GM23248 (cell line): ENCODE data around the gene KATNAL1. TPM values are rescaled to one million over a fixed set of nuclear protein-coding genes. Genes with fewer than 3 reads are reported as not detected.

Experiments
- DNase-seq: peaks from one replicate; pipeline ENCODE4 v3.0.0-alpha.2; 2015
- H2AFZ ChIP-seq: fragments of 200-600 bp; sonication (generic); 2 replicates; pipeline ENCODE4 v1.6.1; 2016; ENCODE audit warnings: antibody characterized with exemption
- H3F3A ChIP-seq: fragments of 200-600 bp; sonication (generic); 2 replicates; pipeline ENCODE4 v1.6.1; 2016; ENCODE audit warnings: mild to moderate bottlenecking, antibody characterized with exemption, mixed run types; ENCODE audit not compliant: insufficient read depth
- H3K27ac ChIP-seq: fragments of 200-600 bp; sonication (generic); 2 replicates; pipeline ENCODE4 v1.5.1; 2016; ENCODE audit warnings: mild to moderate bottlenecking
- H3K27me3 ChIP-seq: fragments of 200-600 bp; sonication (generic); replicated peaks from 2 replicates; pipeline ENCODE4 v1.6.1; 2016; ENCODE audit warnings: mild to moderate bottlenecking; ENCODE audit not compliant: insufficient read depth
- H3K36me3 ChIP-seq: fragments of 200-600 bp; sonication (generic); 2 replicates; pipeline ENCODE4 v1.6.1; 2016; ENCODE audit warnings: low read depth, mild to moderate bottlenecking
- H3K4me1 ChIP-seq: fragments of 200-600 bp; sonication (generic); 2 replicates; pipeline ENCODE4 v1.6.1; 2016; ENCODE audit warnings: mild to moderate bottlenecking; ENCODE audit not compliant: insufficient read depth
- H3K4me2 ChIP-seq: fragments of 200-600 bp; sonication (generic); one replicate; pipeline ENCODE4 v1.6.1; 2016; ENCODE audit warnings: mild to moderate bottlenecking; ENCODE audit not compliant: unreplicated experiment
- H3K4me3 ChIP-seq: fragments of 200-600 bp; sonication (generic); 2 replicates; pipeline ENCODE4 v1.5.1; 2016; ENCODE audit warnings: mild to moderate bottlenecking
- H3K79me2 ChIP-seq: fragments of 200-600 bp; sonication (generic); 2 replicates; pipeline ENCODE4 v1.6.1; 2016; ENCODE audit warnings: mild to moderate bottlenecking; ENCODE audit not compliant: insufficient read depth
- H3K9ac ChIP-seq: fragments of 200-600 bp; sonication (generic); 2 replicates; pipeline ENCODE4 v1.6.1; 2016; ENCODE audit warnings: mild to moderate bottlenecking
- H3K9me2 ChIP-seq: fragments of 200-600 bp; sonication (generic); 2 replicates; pipeline ENCODE4 v1.6.1; 2016; ENCODE audit warnings: mixed run types, mild to moderate bottlenecking, moderate library complexity; ENCODE audit not compliant: insufficient read depth
- H3K9me3 ChIP-seq: fragments of 200-600 bp; sonication (generic); one replicate; pipeline ENCODE4 v1.6.1; 2017; ENCODE audit warnings: low read depth
- H4K20me1 ChIP-seq: fragments of 200-600 bp; sonication (generic); 2 replicates; pipeline ENCODE4 v1.6.0; 2016; ENCODE audit not compliant: insufficient read depth
- EZH2 ChIP-seq: fragments of 200-600 bp; sonication (generic); IDR thresholded peaks from 2 replicates; pipeline ENCODE4 v1.6.1; 2018; ENCODE audit warnings: antibody characterized with exemption, mild to moderate bottlenecking; ENCODE audit not compliant: insufficient read depth, poor library complexity, severe bottlenecking
- EZH2phosphoT487 ChIP-seq: fragments of 200-600 bp; sonication (generic); IDR thresholded peaks from 2 replicates; pipeline ENCODE4 v1.6.1; 2018; ENCODE audit warnings: antibody characterized with exemption, moderate library complexity, mild to moderate bottlenecking, low read depth; ENCODE audit not compliant: insufficient read depth
- WGBS, 2 experiments: methylation state at CpG; one replicate each; pipeline ENCODE4 v1.1.6; 2015 to 2017; ENCODE audit warnings: low lambda C conversion rate in 2 of 2, low coverage in 1 of 2; ENCODE audit errors: missing lambda C conversion rate in 2 of 2; 5-methylcytosine and 5-hydroxymethylcytosine counted together
- in situ Hi-C: fragments of 300-500 bp; cut with MboI; formaldehyde crosslinking; loops from 2 replicates; pipeline ENCODE4 v1.15.0; 2020
- polyA plus RNA-seq: library from polyadenylated mRNA; unstranded; fragments of >200 nt; fragmentation: Nextera tagmentation; extraction: Ambion mirVana; gene quantifications from 2 replicates; pipeline ENCODE4 v1.2.1, GENCODE V29; 2016
- total RNA-seq: library from RNA; depleted of rRNA; stranded (reverse); fragments of >200 nt; shearing (Covaris generic); gene quantifications from 2 replicates; pipeline ENCODE4 v1.2.3, GENCODE V29; 2014

KATNAL1 gene
- total and polyA plus RNA-seq, 2 experiments from 2014 or later: 23.1 to 34.8 TPM

DNA sequence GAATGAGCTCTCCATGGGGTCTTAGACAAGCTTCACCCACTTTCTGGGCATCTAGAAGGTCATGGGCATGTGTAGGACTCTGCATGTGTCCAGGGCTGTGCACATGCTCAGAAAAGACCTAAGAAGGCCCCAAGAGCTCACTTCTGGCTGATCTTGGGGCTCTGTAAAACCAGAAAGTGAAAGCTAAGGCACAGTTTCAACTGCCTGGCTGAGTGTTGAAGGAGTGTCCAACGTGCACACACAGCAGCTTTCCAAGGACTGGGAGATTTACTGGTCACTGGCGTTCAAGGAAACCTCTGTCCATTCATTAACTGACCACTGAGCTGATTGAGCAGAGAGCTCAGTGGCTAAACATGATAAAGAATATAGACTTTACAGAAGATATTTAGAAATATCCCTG lies 137.9 kb downstream of the KATNAL1 start:
- Histone ChIP-seq H3K9me2 (no peaks in the 10 kb centered on the region), H3K4me1 (no peaks in the 10 kb centered on the region), H3F3A (no peaks in the 10 kb centered on the region), H3K27ac (no peak overlapping the region), H3K79me2 (no peaks in the 10 kb centered on the region), H3K9me3 (no peaks in the 10 kb centered on the region), H4K20me1 (no peaks in the 10 kb centered on the region), H3K9ac (no peak overlapping the region), H3K4me3 (no peak overlapping the region), H3K36me3 (no peaks in the 10 kb centered on the region), H3K4me2 (no peak overlapping the region), H3K27me3 (no peaks in the 10 kb centered on the region), H2AFZ (no peak overlapping the region)
- in situ Hi-C loops: no loop called here
- TF ChIP-seq EZH2: no peak
- TF ChIP-seq EZH2phosphoT487: no peak
- DNase-seq: no peak
- WGBS, 2 experiments: 10 to 11% methylated on average over 2 of the region's 2 CpGs

DNA sequence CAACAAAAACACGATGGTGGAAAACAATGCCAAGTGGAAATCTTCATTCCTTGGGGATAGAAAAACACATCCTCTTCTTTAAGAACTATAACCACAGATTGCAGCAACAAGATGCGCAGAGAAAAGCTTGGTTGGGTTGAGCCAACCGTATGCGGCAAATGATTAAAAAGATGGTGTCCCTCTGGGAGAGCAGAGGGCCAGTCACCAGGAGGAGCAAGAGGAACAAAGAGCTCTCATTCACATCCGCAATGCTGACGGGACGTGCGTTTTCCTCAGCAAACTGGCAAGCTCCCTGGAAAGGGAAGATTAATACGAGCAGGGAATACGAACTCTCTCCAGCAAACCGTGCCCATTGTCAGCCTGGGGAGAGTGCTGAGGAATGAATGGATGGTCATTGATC lies 141.6 kb downstream of the KATNAL1 start:
- Histone ChIP-seq H3K79me2 (no peaks in the 10 kb centered on the region), H3K4me3 (no peak overlapping the region), H3K36me3 (no peaks in the 10 kb centered on the region), H4K20me1 (no peaks in the 10 kb centered on the region), H3K9me2 (no peaks in the 10 kb centered on the region), H3K9me3 (no peaks in the 10 kb centered on the region), H3K27me3 (0 out of 2 replicates have a peak, but pooled peaks cover 3% of the 10 kb centered on the region), H3K9ac (no peak overlapping the region), H3K4me2 (no peak overlapping the region), H2AFZ (no peak overlapping the region), H3K27ac (no peak overlapping the region), H3F3A (no peaks in the 10 kb centered on the region), H3K4me1 (no peaks in the 10 kb centered on the region)
- DNase-seq: peak; percentile 4
- TF ChIP-seq EZH2 (no peak), EZH2phosphoT487 (no peak)
- in situ Hi-C loops: no loop called here
- WGBS, 2 experiments: 49 to 55% methylated on average over 11 of the region's 11 CpGs

DNA sequence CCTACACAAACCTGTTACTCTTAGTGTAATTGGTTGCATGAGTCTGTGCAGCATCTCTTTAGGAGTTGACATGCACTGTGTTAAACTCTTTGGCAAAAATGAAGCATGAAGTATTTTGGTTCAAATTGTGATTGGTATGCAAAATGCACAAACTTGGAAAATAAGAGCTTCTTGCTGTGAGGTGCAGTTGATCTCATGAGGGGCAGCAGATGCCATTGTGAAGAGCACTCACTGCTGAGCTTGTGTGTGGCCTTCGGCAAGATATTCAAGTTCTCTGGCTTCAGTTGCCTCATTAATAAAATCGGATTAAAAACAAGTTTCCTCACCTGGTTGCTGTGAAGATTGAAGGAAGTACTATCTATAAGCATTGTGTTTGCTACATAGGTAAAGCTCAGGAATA lies 142.3 kb downstream of the KATNAL1 start:
- Histone ChIP-seq H3K36me3 (no peaks in the 10 kb centered on the region), H3K9me3 (no peaks in the 10 kb centered on the region), H3K4me2 (no peak overlapping the region), H3K9me2 (no peaks in the 10 kb centered on the region), H3K4me3 (no peak overlapping the region), H2AFZ (no peak overlapping the region), H3F3A (0 out of 2 replicates have a peak, but pooled peaks cover 5% of the 10 kb centered on the region), H3K4me1 (no peaks in the 10 kb centered on the region), H4K20me1 (no peaks in the 10 kb centered on the region), H3K27ac (no peak overlapping the region), H3K27me3 (0 out of 2 replicates have a peak, but pooled peaks cover 3% of the 10 kb centered on the region), H3K79me2 (no peaks in the 10 kb centered on the region), H3K9ac (no peak overlapping the region)
- no peak for DNase-seq
- whole genome bisulfite sequencing, 2 experiments: 61 to 75% methylated on average over 2 of the region's 2 CpGs
- in situ Hi-C loops: no loop called here
- TF ChIP-seq EZH2: no peak
- no peak for TF ChIP-seq EZH2phosphoT487

DNA sequence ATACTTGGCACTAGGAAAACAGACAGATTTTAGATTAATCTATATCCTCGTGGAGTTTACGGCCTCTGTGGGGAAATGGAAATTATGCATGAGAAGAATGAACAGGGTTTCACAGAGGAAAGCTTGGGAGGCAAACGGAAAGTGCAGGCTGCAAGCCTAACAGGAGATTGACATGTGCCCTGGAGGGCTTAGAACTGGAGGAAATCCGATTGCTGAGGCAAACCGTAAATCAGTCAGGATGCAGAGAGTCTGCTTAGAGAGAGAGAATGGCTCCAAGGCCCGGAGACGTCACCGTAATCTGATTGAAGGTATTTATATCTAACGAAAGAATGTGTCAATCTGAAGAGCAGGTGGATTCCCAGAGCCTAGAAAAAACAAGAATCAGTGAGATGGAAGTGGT lies 143.2 kb downstream of the KATNAL1 start:
- H3K9me3 ChIP-seq: no peaks in the 10 kb centered on the region
- in situ Hi-C loops: no loop called here

DNA sequence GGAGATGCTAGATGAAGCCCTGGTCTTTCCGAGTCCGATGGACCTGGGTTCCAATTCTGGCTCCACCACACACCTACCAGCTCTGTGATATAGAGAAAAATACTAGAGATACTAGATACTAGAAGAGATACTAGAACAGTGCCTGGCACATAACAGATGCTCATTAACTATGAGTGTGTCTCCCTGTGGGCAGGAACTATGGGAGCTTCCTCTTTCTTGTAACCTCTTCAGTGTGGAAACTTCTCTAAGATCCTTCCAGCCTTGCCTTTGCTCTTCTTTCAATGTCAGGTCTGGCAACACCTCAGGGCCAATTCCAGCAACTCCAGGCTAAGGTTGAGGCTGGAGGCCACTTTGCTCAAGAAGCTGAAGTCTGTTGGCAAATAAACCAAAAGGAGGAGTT lies 143.9 kb downstream of the KATNAL1 start:
- no peaks in the 10 kb centered on the region for H3K9me2 ChIP-seq
- no peak overlapping the region for H3K4me3 ChIP-seq
- 0 out of 2 replicates have a peak, but pooled peaks cover 3% of the 10 kb centered on the region for H3K27me3 ChIP-seq
- TF ChIP-seq EZH2 (no peak), EZH2phosphoT487 (no peak)
- H3F3A ChIP-seq: peaks cover 18% of the 10 kb centered on the region
- in situ Hi-C loops: no loop called here
- no peaks in the 10 kb centered on the region for H4K20me1 ChIP-seq
- no peaks in the 10 kb centered on the region for H3K9me3 ChIP-seq
- H3K4me2 ChIP-seq: no peak overlapping the region
- no peak overlapping the region for H3K9ac ChIP-seq
- H3K27ac ChIP-seq: no peak overlapping the region
- no peak for DNase-seq
- 88 to 95% methylated on average over 2 of the region's 2 CpGs for WGBS, 2 experiments
- no peaks in the 10 kb centered on the region for H3K79me2 ChIP-seq
- H2AFZ ChIP-seq: no peak overlapping the region
- peaks cover 11% of the 10 kb centered on the region for H3K4me1 ChIP-seq
- no peaks in the 10 kb centered on the region for H3K36me3 ChIP-seq

More for the DNA sequence above, 143.2 kb downstream of the KATNAL1 start:
- 77 to 81% methylated on average over 9 of the region's 9 CpGs for WGBS, 2 experiments
- Histone ChIP-seq H4K20me1 (no peaks in the 10 kb centered on the region), H3K27me3 (0 out of 2 replicates have a peak, but pooled peaks cover 3% of the 10 kb centered on the region), H3K4me2 (no peak overlapping the region), H3K79me2 (no peaks in the 10 kb centered on the region), H2AFZ (no peak overlapping the region), H3K9ac (no peak overlapping the region), H3K9me2 (no peaks in the 10 kb centered on the region), H3K36me3 (no peaks in the 10 kb centered on the region), H3K4me1 (peaks cover 8% of the 10 kb centered on the region), H3K27ac (no peak overlapping the region), H3F3A (peaks cover 14% of the 10 kb centered on the region), H3K4me3 (no peak overlapping the region)
- DNase-seq: no peak
- TF ChIP-seq EZH2 (no peak), EZH2phosphoT487 (no peak)
